Astrocyte (in vitro differentiated cells and primary cell): ENCODE results near the gene TET1. TPM values are rescaled to one million over a fixed set of nuclear protein-coding genes. Genes with fewer than 3 reads are reported as not detected.
A peak's percentile ranks its signal among the peaks of the same experiment; 100 is the strongest.
"Not testable (repeated sequence)": the region's sequence is repeated elsewhere in the genome, so short reads cannot be mapped to it uniquely, and the experiment has no call there.

ENCODE experiments used
- DNase-seq: peaks from one replicate; pipeline ENCODE4 v3.0.0-alpha.2; 2010; ENCODE audit warnings: low read depth
- FAIRE-seq: peaks from 2 replicates; lab custom pipeline; 2011; peaks lifted over from hg19 to GRCh38; lab: Jason Lieb, UNC
- H2AFZ ChIP-seq: 2 replicates; pipeline ENCODE4 v1.6.0; 2012; ENCODE audit warnings: low read depth, low read length, inconsistent platforms
- H3K27ac ChIP-seq: 2 replicates; pipeline ENCODE4 v1.5.1; 2011; ENCODE audit warnings: low read depth, low read length, inconsistent platforms
- H3K27me3 ChIP-seq: 2 replicates; pipeline ENCODE4 v1.6.0; 2011; ENCODE audit warnings: low read length, inconsistent platforms; ENCODE audit not compliant: insufficient read depth
- H3K36me3 ChIP-seq: 2 replicates; pipeline ENCODE4 v1.5.1; 2011; ENCODE audit warnings: low read length, inconsistent platforms; ENCODE audit not compliant: insufficient read depth
- H3K4me1 ChIP-seq: 2 replicates; pipeline ENCODE4 v1.5.1; 2011; ENCODE audit warnings: low read length, inconsistent platforms; ENCODE audit not compliant: insufficient read depth
- H3K4me2 ChIP-seq: 2 replicates; pipeline ENCODE4 v1.6.0; 2012; ENCODE audit warnings: low read length, inconsistent platforms
- H3K4me3 ChIP-seq: 2 replicates; pipeline ENCODE4 v1.5.1; 2011; ENCODE audit warnings: low read depth, mild to moderate bottlenecking, low read length, inconsistent platforms; ENCODE audit not compliant: insufficient read depth
- H3K79me2 ChIP-seq: 2 replicates; pipeline ENCODE4 v1.6.0; 2012; ENCODE audit warnings: mild to moderate bottlenecking, low read length, inconsistent platforms; ENCODE audit not compliant: insufficient read depth
- H3K9ac ChIP-seq: 2 replicates; pipeline ENCODE4 v1.6.0; 2012; ENCODE audit warnings: mild to moderate bottlenecking, low read length, inconsistent platforms
- H3K9me3 ChIP-seq: 2 replicates; pipeline ENCODE4 v1.5.1; 2012; ENCODE audit warnings: low read depth, mild to moderate bottlenecking, low read length, inconsistent platforms; ENCODE audit not compliant: insufficient read depth
- H4K20me1 ChIP-seq: 2 replicates; pipeline ENCODE4 v1.6.0; 2012; ENCODE audit warnings: low read length, inconsistent platforms; ENCODE audit not compliant: insufficient read depth
- H3K27ac Mint-ChIP-seq: one replicate; pipeline ENCODE4 v1.8.0; 2021; ENCODE audit warnings: mild to moderate bottlenecking, mixed read lengths; ENCODE audit not compliant: unreplicated experiment
- H3K27me3 Mint-ChIP-seq: one replicate; pipeline ENCODE4 v1.8.0; 2021; ENCODE audit warnings: low read depth, mixed read lengths; ENCODE audit not compliant: unreplicated experiment
- H3K36me3 Mint-ChIP-seq: one replicate; pipeline ENCODE4 v1.8.0; 2021; ENCODE audit warnings: low read depth, mixed read lengths; ENCODE audit not compliant: unreplicated experiment
- H3K4me1 Mint-ChIP-seq: one replicate; pipeline ENCODE4 v1.8.0; 2021; ENCODE audit warnings: low read depth, mixed read lengths; ENCODE audit not compliant: unreplicated experiment
- H3K4me3 Mint-ChIP-seq: one replicate; pipeline ENCODE4 v1.8.0; 2021; ENCODE audit warnings: mild to moderate bottlenecking, moderate library complexity, mixed read lengths; ENCODE audit not compliant: unreplicated experiment
- H3K9me3 Mint-ChIP-seq: one replicate; pipeline ENCODE4 v1.8.0; 2021; ENCODE audit warnings: mild to moderate bottlenecking, mixed read lengths; ENCODE audit not compliant: unreplicated experiment
- CTCF ChIP-seq: IDR thresholded peaks from 2 replicates; pipeline ENCODE4 v1.5.1; 2011; ENCODE audit warnings: low read depth, mild to moderate bottlenecking, inconsistent platforms, low read length, moderate library complexity; ENCODE audit not compliant: insufficient read depth
- EZH2 ChIP-seq: IDR thresholded peaks from 2 replicates; pipeline ENCODE4 v1.6.1; 2012; ENCODE audit warnings: mild to moderate bottlenecking, low read length, inconsistent platforms; ENCODE audit not compliant: insufficient read depth
- total RNA-seq: library from RNA; stranded (reverse); gene quantifications from 2 replicates; pipeline ENCODE4 v1.2.1, GENCODE V29; 2021

TET1 gene
- total RNA-seq, 1 donor from 2014 or later, result 7.1 TPM

DNA sequence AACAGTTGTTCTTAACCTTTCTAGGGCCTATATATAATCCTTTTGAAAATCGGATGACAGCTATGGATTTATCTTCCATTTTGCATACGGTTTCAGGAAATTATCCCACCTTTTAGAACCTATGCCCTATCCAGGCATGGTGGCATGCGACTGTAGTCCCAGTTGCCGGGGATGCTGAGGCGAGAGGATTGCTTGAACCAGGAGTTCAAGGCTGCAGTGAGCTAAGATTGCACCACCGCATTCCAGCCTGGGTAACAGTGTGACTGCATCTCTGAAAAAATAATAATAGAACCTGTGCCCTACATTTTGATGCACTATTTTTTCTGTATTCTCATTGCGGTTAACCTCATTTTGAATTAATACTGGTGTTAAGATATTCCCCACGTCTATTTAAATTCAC, 172.5 kb downstream of the TET1 start:
- Mint-ChIP-seq H3K27me3 (no peaks in the 10 kb centered on the region), H3K4me3 (no peak overlapping the region), H3K36me3 (peaks cover 14% of the 10 kb centered on the region), H3K27ac (no peak overlapping the region), H3K9me3 (peaks cover 2% of the 10 kb centered on the region), H3K4me1 (no peaks in the 10 kb centered on the region)
- Histone ChIP-seq H3K4me2 (no peak overlapping the region), H4K20me1 (peaks cover 52% of the 10 kb centered on the region), H3K36me3 (peaks cover 31% of the 10 kb centered on the region), H3K9ac (no peak overlapping the region), H3K9me3 (no peaks in the 10 kb centered on the region), H3K4me3 (no peak overlapping the region), H3K27me3 (no peaks in the 10 kb centered on the region), H3K4me1 (no peaks in the 10 kb centered on the region), H3K79me2 (peaks cover 91% of the 10 kb centered on the region), H2AFZ (no peak overlapping the region), H3K27ac (no peak overlapping the region)
- TF ChIP-seq EZH2 (no peak), CTCF (no peak)
- DNase-seq (no peak), FAIRE-seq (no peak)

DNA sequence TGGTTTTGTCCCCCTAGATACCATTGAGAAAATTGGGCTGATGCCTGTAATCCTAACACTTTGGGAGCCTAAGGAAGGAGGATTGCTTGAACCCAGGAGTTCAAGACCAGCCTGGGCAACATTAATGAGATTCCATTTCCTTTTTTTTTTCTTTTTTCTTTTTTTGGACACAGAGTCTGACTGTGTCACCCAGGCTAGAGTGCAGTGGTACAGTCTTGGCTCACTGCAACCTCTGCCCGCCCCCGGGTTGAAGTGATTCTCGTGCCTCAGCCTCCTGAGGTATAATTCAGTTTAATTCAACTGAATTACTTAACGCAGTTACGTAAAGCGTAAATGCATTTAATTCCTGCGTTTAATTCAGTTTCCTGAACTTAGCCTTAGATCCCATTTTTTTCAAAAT, 174.2 kb downstream of the TET1 start:
- no peak overlapping the region for H3K27ac Mint-ChIP-seq
- Histone ChIP-seq H2AFZ (no peak overlapping the region), H3K27me3 (no peaks in the 10 kb centered on the region), H3K27ac (no peak overlapping the region), H3K79me2 (peaks cover 80% of the 10 kb centered on the region), H3K4me2 (no peak overlapping the region), H3K9me3 (no peaks in the 10 kb centered on the region), H3K4me1 (no peaks in the 10 kb centered on the region), H3K4me3 (no peak overlapping the region), H3K36me3 (peaks cover 38% of the 10 kb centered on the region), H4K20me1 (peaks cover 57% of the 10 kb centered on the region), H3K9ac (no peak overlapping the region)
- peaks cover 16% of the 10 kb centered on the region for H3K36me3 Mint-ChIP-seq
- peaks cover 2% of the 10 kb centered on the region for H3K9me3 Mint-ChIP-seq
- FAIRE-seq (no peak), DNase-seq (no peak)
- H3K4me1 Mint-ChIP-seq, result no peaks in the 10 kb centered on the region
- no peaks in the 10 kb centered on the region for H3K27me3 Mint-ChIP-seq
- H3K4me3 Mint-ChIP-seq, result no peak overlapping the region
- TF ChIP-seq CTCF (no peak), EZH2 (no peak)

DNA sequence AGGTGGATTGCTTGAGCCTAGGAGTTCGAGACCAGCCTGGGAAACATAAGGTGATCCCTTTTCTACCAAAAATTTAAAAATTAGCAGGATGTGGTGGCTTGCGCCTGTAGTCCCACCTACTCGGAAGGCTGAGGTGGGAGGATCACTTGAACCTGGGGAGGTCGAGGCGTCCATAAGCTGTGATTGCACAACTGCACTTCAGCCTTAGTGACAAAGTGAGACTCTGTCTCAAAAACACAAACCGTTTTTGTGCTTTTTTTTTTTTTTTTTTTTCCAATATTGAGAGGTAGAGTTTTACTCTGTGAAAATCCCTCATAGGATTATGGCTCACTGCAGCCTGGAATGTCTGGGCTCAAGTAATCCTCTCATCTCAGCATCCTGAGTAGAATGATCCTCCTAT, 175.0 kb downstream of the TET1 start:
- peaks cover 45% of the 10 kb centered on the region for H3K36me3 ChIP-seq

GRCh38 chr10:68735739-68736138, 175.6 kb downstream of the TET1 start:
- H3K4me1 Mint-ChIP-seq, H3K4me1 ChIP-seq, FAIRE-seq, H3K9me3 ChIP-seq, DNase-seq, H3K27ac ChIP-seq, H2AFZ ChIP-seq, H3K4me2 ChIP-seq, H3K27me3 ChIP-seq, H3K27me3 Mint-ChIP-seq, H3K9ac ChIP-seq, H3K9me3 Mint-ChIP-seq, H3K4me3 Mint-ChIP-seq, H3K4me3 ChIP-seq: not testable (repeated sequence)
- H4K20me1 ChIP-seq, result peaks cover 64% of the 10 kb centered on the region
- Mint-ChIP-seq H3K36me3 (peaks cover 15% of the 10 kb centered on the region), H3K27ac (peak overlapping the region; percentile 75)
- peaks cover 50% of the 10 kb centered on the region for H3K36me3 ChIP-seq
- peaks cover 71% of the 10 kb centered on the region for H3K79me2 ChIP-seq

More for the DNA sequence above, 175.0 kb downstream of the TET1 start:
- no peaks in the 10 kb centered on the region for H3K27me3 ChIP-seq
- no peak overlapping the region for H3K9ac ChIP-seq
- no peak overlapping the region for H2AFZ ChIP-seq
- Mint-ChIP-seq H3K27me3 (no peaks in the 10 kb centered on the region), H3K4me3 (no peak overlapping the region), H3K27ac (peak overlapping the region; percentile 75), H3K9me3 (peaks cover 2% of the 10 kb centered on the region), H3K36me3 (peaks cover 15% of the 10 kb centered on the region), H3K4me1 (no peaks in the 10 kb centered on the region)
- no peak for DNase-seq
- H4K20me1 ChIP-seq, result peaks cover 64% of the 10 kb centered on the region
- H3K4me2 ChIP-seq, result no peak overlapping the region
- TF ChIP-seq CTCF (no peak), EZH2 (no peak)
- H3K4me3 ChIP-seq, result no peak overlapping the region
- H3K79me2 ChIP-seq, result peaks cover 73% of the 10 kb centered on the region
- FAIRE-seq, result no peak
- no peak overlapping the region for H3K27ac ChIP-seq
- no peaks in the 10 kb centered on the region for H3K9me3 ChIP-seq
- no peaks in the 10 kb centered on the region for H3K4me1 ChIP-seq
